Stomach (tissue), 4 donors: ENCODE results near the gene TMEM178A.

ENCODE experiments used
- EP300 ChIP-seq: sonication (generic); formaldehyde crosslinking; IDR thresholded peaks from one replicate; pipeline ENCODE4 v1.6.1; 2017; ENCODE audit warnings: antibody characterized with exemption
- POLR2AphosphoS5 ChIP-seq, 3 donors: sonication (generic); formaldehyde crosslinking; IDR thresholded peaks; one replicate each; pipeline ENCODE4 v1.6.1; 2016; ENCODE audit warnings: antibody characterized with exemption in 3 of 3
- TF ChIP-seq, protein P1 (sequence below), 7 experiments: fragments of 450-650 bp in 4 of 7; fragments of 200-600 bp in 3 of 7; sonication (generic) in 3 of 7; IDR thresholded peaks; one replicate each; pipeline ENCODE4 v1.5.1; 2016 to 2019; ENCODE audit warnings: antibody characterized with exemption in 7 of 7, control low read depth in 2 of 7, mild to moderate bottlenecking in 1 of 7

DNA sequence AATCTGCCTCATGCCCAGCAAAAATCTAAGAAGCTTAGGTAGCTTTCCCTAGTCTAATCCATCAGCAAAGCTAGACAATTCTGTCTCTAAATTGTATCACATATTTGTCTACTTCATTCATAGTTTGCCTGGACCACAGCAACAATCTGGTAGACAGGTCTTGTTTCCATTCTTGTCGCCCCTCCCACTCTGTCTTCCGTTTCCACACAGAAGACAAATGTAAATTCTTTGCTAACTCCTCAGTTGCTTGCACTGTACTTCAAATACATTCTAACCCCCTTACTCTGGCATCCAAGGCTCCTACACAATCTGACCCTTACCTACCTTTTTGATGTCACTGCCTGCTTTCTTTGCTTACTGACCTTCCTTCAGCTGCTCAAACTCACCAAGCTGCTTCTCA, 73.2 kb downstream of the TMEM178A start:
- TF ChIP-seq, protein P1, sequence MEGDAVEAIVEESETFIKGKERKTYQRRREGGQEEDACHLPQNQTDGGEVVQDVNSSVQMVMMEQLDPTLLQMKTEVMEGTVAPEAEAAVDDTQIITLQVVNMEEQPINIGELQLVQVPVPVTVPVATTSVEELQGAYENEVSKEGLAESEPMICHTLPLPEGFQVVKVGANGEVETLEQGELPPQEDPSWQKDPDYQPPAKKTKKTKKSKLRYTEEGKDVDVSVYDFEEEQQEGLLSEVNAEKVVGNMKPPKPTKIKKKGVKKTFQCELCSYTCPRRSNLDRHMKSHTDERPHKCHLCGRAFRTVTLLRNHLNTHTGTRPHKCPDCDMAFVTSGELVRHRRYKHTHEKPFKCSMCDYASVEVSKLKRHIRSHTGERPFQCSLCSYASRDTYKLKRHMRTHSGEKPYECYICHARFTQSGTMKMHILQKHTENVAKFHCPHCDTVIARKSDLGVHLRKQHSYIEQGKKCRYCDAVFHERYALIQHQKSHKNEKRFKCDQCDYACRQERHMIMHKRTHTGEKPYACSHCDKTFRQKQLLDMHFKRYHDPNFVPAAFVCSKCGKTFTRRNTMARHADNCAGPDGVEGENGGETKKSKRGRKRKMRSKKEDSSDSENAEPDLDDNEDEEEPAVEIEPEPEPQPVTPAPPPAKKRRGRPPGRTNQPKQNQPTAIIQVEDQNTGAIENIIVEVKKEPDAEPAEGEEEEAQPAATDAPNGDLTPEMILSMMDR (IDR thresholded peaks at IDR 0.05): no peak
- TF ChIP-seq POLR2AphosphoS5 (IDR thresholded peaks at IDR 0.05) (no peak), EP300 (no peak)
